HG03442 (cell line): Measurements from ENCODE around the gene RAB7A.

Experiments used
- ATAC-seq: cut with Tn5 transposase; IDR thresholded peaks from one replicate; pipeline ENCODE4 v1.9.1; 2021; ENCODE audit warnings: mild to moderate bottlenecking, moderate library complexity; ENCODE audit not compliant: unreplicated experiment

RAB7A gene

DNA sequence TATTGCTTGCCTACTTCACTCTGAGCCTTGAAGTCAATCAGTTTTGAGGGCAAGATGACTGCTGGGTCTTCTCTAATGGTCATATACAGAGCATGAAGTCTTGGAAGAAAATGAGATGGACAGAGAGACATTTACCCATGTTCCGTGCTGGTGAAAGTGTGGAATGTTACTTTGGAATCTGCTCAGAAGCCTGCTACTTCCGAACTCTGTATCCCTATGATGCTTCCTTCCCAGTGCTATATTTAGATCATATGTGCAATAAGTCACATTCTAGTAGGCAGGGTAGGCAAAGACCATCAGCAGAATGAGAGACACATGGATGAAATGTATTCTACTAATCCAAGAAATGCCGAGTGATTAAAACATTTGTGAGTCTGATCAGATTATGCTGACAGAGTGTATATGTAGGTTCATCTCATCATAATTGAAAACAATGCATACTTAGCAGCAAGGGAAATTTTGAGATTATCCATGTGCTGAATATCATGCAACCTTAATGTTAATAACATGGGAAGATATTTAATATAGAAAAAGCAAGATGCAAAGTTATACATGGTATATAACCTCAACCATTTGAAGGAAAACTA, 60.5 kb downstream of the RAB7A start:
- ATAC-seq = no peak

DNA sequence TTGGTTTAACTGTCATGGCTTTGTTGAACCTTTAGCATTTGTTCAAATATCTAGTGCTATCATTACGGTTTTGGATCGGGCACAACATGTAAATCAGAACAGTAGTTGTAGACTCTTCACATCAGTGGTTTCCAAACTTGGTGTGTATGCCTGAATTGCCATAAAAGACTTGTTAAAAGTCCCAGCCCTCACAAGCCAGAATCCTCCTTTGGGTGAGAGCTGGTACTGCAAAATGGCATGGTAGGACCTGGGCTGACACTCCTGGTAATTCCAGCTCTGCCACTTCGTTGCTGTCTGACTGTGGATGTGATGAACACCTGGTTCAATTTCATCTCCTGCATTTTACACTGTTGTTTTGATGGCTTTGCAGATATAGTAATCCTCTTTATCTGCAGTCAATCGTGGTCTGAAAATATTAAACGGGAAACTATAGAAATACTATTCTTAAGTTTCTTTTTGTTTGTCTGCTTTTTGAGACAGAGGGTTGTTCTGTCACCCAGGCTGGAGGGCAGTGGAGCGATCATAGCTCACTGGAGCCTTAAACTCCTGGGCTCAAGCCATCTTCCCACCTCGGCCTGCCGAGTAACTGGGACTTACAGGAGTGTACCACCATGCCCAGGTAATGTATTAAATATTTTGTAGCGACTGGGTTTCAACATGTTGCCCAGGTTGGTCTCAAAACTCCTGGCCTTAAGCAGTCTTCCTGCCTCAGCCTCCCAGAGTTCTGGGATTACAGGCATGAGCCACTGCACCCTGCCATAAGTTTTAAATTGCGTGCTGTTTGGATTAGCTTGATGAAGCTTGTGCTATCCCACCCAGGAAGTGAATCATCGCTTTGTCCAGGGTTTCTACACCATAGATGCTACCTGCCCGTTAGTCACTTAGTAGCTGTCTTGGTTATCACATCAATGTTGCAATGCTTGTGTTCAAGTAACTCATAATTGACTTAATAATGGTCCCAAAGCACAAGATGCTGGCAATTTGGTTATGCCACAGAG, 61.6 kb downstream of the RAB7A start:
- peak; percentile 48 for ATAC-seq

DNA sequence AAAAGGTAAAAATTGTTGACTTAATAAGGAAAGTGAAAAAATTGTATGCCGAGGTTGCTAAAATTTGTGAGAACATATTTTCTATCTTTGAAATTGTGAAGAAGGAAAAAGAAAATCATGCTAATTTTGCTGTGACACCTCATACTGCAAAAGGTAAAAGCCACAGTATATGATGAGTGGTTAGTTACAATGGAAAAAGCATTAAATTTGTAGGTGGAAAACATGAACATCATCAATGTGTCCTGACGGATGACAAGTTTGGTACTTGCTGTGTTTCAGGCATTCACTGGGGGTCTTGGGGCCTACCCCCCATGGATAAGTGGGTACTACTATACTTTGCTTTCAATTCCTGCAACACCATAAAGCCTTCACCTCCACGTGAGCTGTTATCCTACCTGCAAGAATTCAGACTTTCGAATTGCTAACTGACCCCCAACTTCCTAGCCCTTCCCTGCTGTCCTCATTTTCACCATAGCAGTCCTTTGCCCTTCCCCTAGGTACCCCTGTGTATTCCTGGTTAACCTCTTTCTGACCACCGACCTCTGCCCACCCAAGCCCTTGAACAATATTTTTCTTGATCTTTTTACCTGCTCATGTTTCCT, 62.4 kb downstream of the RAB7A start:
- no peak for ATAC-seq

DNA sequence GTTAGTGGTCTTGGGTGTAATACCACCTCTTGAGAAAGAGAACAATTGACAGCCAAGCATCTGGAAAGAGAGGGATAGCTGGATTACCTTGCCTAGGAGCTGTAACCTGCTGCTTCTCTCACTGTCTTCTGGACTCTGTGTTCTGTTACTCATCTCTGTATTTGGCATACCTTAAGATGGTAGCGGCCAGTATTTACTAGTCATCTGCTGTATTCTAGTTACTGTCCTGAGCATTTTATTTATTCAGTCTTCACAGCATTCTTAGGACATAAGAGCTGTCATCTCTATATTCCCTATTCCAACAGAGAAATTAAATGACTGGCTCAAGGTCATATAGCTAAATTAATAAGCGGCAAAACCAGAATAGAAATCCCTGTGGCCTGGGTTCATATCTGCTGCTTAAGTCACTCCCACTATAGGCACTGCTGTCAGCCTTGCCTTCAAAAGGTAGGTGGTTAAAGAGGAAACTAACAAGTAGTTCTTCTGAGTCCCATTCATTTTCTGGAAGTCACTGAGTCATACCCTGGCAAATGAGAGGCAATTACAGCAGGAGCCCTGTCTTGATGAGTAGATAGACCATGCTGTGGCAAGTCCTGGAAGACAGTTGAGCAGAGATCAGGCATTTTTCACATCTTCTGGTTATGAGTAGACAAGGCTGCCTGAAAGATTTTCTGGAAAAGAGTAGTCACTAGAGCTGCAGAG, 68.2 kb downstream of the RAB7A start:
- no peak for ATAC-seq

DNA sequence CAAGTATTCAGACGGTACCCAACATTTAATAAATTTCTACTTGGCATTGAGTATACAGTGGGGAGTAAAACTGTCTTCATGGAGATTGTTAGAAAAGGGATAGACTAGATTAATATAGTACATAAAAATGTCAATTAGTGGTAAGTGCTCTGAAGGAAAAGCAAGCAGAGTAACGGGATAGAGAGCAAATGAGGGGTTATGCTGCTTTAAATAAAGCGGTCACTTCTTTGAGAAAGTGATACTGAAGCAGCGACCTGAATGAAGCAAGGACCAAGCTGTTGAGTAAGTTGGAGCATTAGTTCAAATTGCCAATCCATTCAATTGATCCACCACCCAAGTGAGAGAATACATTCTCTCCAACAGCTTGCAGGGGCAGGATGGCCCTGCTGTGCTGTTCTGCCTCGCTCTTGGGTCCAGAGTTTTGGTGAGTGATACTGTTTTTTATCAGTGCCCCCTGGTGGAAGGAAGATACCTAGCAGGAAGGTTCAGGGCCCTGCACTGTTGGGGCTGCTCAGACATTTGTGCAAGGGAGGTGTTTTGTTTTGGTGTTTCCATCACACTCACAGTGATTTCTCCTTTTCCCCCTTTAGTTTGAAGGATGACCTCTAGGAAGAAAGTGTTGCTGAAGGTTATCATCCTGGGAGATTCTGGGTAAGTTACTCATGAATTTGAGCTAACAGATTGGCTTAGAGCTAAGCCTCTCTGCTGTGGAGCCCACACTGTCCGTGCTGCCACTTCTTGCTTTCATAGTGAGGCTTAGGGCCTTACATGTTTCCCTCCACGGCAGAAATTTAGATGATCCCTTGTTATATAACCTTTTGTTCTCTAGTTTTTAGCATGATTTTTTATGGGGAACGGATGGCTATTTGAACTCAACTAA, 69.0 kb downstream of the RAB7A start:
- peak; percentile 68 for ATAC-seq

DNA sequence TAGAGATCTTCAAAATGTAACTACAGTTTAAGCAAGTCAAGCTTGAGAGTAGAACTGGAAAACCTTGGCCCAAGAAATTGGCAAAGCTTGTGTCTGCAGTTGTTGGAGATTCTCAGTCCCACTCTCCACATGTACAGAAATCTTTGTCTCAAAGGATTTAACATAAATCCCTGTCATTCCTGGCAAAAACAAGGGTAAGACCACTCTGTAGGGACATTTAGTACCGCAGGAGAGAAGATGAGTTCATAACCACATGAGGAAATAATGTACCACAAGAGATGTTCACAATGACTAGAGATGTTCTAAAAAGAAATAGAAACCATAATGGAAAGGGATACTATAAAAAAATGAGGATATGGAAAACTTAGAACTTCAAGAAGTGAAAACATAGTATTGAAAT, 73.7 kb downstream of the RAB7A start:
- ATAC-seq = no peak

DNA sequence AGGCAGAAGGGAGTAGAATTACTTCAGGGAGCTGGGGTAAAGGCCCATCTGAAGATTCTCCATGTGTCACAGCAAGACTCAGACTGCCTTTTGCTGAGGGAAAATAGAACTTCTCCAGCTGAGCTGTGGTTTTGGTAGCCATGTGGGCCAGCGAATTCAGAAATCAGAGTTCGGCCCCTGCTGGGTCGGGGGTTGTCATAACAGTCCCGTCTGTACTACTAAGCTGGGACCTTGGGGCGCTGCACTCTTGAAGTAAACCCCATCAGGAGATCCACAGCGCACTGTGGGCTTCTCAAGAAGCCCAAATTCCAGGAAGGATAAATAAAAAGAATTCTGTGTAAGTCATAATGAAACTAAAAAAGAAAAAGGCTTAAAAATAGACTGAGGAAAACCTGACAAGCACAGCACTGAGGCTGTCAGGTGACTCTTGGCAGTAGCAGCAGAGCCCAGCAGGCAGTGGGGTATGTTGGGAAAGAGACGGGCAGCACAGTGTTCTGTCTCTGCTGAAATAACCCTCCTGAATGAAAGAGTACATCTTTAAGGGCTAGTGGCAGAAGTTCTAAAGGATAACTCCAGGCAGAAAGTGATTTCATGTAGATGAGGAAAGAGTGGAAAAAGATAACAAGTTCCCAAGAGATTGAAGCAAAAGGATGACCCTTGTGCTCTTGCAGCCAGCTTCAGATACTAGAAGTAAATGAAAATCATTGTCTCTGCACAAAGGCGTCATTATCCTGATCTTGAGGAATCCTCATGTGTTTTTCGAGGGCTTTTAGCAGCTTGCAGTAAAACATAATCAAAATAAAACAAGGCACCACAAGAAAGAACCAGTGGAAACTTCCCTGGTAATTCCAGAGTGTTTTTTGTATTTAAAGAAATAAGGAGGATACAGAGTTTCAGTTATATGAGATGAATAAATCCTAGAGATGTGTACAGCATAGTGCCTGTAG, 74.5 kb downstream of the RAB7A start:
- no peak for ATAC-seq

DNA sequence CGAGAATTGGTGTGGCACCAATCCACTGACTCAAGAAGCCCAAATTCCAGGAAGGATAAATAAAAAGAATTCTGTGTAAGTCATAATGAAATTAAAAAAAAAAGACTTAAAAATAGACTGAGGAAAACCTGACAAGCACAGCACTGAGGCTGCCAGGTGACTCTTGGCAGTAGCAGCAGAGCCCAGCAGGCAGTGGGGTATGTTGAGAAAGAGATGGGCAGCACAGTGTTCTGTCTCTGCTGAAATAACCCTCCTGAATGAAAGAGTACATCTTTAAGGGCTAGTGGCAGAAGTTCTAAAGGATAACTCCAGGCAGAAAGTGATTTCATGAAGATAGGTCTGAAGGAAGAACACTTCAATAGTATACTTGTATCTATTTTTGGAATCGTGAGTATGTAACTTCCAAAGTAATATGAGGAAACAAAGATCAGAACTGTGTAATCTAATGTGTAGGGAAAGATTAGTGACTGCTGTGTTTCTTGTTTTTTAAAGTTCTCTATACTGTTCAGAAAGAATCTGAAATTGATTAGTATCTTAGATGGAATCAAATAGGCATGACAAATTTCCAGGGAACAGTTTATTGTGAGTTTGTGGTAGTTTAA, 75.9 kb downstream of the RAB7A start:
- ATAC-seq = no peak

DNA sequence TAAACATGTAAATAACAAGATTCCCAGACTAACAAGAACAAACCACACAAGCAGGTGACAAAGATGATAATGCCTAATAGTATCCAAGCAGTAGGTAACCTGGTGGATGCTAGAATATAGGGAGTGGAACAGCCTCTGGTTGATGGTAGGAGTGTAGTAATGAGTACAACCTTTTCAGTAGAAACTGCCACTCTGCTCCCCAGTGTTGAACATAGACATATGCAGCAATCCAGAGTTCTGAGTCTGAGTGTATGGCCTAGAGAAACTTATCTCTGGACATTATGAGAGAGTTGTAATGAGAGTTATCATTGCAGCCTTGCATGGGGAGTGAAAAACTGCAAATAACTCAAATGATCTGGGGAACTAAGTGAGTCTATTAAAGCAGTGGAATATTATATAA, 77.3 kb downstream of the RAB7A start:
- ATAC-seq = no peak

DNA sequence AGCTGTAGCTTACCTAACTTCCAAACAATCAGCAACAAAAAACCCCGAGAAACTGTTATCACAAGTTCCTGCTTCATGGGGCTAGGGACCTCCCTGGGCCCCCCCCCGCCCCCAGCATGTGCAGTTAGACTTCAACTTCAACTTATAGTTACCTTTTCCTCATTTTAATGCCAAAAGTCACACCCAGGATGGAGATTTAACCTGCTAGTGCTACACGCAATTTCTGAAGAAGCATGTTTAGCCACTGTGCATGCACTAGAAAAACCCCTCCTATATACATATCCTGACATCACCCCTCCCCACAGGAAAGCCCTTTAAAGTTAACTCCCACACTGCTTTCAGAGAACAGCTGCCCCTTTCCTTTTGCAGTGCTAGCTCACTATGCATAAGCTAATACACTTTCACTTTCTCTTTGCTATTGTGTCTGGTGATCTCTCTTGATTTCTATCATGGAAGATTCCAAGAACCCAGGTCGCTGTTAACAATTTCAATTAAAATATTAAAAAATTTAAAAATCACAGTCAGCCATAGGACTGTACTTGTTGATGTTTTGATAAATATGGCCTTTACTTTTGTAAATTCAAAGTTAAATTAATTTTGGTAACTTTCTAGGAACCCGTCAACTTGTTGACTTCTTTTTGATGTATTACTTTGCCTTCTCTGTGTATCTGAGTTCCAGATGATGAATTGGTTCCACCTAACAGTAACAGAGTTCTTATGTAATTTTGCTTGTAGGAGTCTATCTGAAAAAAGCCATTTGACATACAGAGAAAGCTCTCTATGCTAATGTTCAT, 78.2 kb downstream of the RAB7A start:
- peak; percentile 82 for ATAC-seq

DNA sequence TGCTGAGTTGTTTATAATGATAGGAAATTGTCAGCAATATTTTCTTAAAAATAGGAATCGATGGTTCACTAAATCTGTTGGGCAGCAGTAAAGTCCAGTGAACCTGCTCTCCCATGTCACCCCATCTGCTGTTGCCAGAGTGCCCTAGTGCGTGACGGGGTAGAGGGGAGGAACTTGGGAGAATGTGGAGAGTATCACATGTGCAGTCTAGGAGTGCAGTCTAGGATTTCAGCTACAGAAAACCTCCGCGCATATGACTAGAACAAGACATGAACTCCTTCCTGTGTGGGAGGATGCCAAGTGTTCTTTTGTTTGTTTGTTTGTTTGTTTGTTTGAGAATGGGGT, 78.8 kb downstream of the RAB7A start:
- ATAC-seq = no peak

DNA sequence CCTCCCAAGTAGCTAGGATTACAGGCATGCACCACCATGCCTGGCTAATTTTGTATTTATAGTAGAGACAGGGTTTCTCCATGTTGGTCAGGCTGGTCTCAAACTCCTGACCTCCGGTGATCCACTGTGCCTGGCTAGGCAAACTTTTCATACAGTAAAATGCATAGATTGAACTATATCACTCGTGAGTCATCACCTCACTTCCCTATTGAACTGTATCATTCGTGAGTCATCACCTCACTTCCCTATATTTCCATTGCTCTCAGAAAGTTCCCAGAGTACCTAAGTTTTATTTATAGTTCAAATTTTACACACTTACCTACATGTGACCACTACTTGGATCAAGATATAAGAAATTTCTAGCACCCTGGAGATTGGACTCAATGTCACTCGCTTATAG, 79.8 kb downstream of the RAB7A start:
- no peak for ATAC-seq

DNA sequence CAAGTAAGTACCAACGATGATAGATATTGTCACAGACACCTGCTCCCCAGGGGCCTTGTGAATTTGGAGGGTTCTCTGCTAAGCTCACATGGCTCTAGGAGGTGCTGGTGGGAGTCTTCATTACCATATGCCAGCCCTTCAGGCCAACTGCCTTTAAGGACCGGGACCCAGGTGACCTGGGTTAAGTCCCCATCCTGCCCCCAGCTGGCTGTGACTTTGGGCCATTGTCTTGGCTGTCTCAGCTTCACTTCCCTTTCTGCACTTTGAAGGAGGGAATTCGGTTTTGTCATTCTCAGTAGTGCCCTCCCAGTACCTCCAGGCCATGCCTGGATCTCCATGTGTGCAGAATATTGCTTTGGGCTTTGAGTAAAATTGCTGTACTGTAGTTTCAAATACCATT, 80.6 kb downstream of the RAB7A start:
- ATAC-seq = no peak

DNA sequence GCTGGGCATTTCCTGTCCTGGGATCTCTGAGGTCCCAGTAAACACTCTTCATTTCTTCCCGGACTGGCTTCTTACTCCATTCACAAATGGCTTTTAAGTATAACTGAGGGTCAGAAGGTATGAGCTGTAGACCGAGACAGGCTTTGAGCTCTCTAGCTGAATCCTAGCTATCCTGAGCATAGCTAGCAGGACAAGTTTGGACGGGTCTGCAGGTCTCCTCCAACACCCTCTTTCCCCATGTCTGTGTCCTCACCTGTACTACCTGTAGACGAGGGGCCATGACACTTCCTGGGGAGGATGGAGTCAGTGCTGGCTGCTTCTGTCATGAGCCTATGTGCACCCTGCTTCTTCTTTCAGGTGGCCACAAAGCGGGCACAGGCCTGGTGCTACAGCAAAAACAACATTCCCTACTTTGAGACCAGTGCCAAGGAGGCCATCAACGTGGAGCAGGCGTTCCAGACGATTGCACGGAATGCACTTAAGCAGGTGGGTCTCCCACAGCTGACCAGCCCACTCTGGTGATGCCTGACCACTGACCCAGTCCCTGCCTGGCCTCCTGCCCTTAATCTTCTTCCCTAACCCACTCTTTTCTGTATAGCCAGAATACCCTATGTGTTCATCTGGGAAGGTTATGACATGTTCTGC, 81.3 kb downstream of the RAB7A start:
- no peak for ATAC-seq

DNA sequence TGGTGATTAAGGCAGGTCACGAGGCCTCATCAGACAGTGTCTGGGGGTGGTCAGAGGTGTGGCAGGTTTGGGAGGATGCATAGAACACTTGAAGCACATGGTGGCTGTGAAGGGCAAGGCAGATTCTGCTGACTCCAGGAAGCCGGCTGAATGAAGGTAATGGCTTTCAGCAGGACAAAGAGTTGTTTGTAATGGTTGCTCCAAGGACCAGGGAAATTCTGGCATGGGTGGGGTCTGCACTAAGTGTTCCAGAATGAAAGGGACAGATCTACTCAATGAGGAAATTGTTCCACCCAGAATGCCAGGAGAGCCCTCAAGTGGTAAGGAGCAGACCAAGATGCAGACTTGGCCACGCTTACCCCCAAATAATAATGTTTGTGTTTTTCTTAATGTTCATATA, 82.7 kb downstream of the RAB7A start:
- ATAC-seq = no peak

DNA sequence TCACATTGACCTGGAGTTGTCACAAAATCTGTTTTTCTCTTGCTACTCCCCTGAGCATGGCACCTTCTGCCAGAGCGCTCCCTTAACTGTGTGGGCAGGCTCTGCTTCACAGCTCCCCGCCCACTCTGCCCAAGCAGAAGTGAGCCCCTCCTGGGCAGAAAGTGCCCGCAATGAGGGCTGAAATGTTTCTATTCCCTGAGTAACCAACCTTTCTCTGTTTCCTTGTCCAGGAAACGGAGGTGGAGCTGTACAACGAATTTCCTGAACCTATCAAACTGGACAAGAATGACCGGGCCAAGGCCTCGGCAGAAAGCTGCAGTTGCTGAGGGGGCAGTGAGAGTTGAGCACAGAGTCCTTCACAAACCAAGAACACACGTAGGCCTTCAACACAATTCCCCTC, 87.1 kb downstream of the RAB7A start:
- ATAC-seq = no peak

DNA sequence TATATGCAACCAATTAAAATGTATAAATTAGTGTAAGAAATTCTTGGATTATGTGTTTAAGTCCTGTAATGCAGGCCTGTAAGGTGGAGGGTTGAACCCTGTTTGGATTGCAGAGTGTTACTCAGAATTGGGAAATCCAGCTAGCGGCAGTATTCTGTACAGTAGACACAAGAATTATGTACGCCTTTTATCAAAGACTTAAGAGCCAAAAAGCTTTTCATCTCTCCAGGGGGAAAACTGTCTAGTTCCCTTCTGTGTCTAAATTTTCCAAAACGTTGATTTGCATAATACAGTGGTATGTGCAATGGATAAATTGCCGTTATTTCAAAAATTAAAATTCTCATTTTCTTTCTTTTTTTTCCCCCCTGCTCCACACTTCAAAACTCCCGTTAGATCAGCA, 88.1 kb downstream of the RAB7A start:
- ATAC-seq = no peak
